Lung (tissue), 16 donors: Measurements from ENCODE around the gene SLC27A3. TPM values are rescaled to one million over a fixed set of nuclear protein-coding genes. Genes with fewer than 3 reads are reported as not detected.

ENCODE experiments used
- ATAC-seq: fragments of 200-7000 bp; cut with Tn5 transposase; one replicate; pipeline ENCODE4 v1.9.1; 2020; ENCODE audit warnings: moderate number of reproducible peaks; ENCODE audit not compliant: insufficient read depth, low FRiP score
- DNase-seq, 3 donors: peaks; one replicate each; pipeline ENCODE4 v3.0.0-alpha.2; 2013 to 2017
- H3K27ac ChIP-seq, 2 donors: one replicate each; pipeline ENCODE4 v1.5.1; 2013; ENCODE audit warnings: mild to moderate bottlenecking in 2 of 2, moderate library complexity in 2 of 2, control low read depth in 1 of 2, inconsistent platforms in 1 of 2, low read depth in 1 of 2, low read length in 1 of 2
- H3K27me3 ChIP-seq, 3 donors: one replicate each; pipeline ENCODE4 v1.5.1; 2013; ENCODE audit warnings: low read length in 2 of 3; ENCODE audit not compliant: control insufficient read depth in 3 of 3, insufficient read depth in 3 of 3
- H3K36me3 ChIP-seq, 4 donors: one replicate each; pipeline ENCODE4 v1.5.1; 2013; ENCODE audit warnings: low read length in 4 of 4, mild to moderate bottlenecking in 1 of 4, moderate library complexity in 1 of 4; ENCODE audit not compliant: control insufficient read depth in 4 of 4, insufficient read depth in 4 of 4
- H3K4me1 ChIP-seq, 5 donors: one replicate each; pipeline ENCODE4 v1.5.1; 2013; ENCODE audit warnings: low read length in 5 of 5, mild to moderate bottlenecking in 2 of 5, moderate library complexity in 1 of 5; ENCODE audit not compliant: control insufficient read depth in 5 of 5, insufficient read depth in 5 of 5
- H3K4me3 ChIP-seq: one replicate; pipeline ENCODE4 v1.5.1; 2013; ENCODE audit warnings: mild to moderate bottlenecking, control low read depth, moderate library complexity
- H3K9ac ChIP-seq, 2 donors: one replicate each; pipeline ENCODE4 v1.5.1; 2013; ENCODE audit warnings: low read length in 2 of 2, control low read depth in 1 of 2; ENCODE audit not compliant: insufficient read depth in 1 of 2
- H3K9me3 ChIP-seq, 4 donors: one replicate each; pipeline ENCODE4 v1.5.1; 2013; ENCODE audit warnings: low read length in 3 of 4, mild to moderate bottlenecking in 1 of 4, moderate library complexity in 1 of 4; ENCODE audit not compliant: control insufficient read depth in 4 of 4, insufficient read depth in 3 of 4
- WGBS, 2 donors: extraction: QIAGEN DNeasy Blood & Tissue Kit; methylation state at CpG; one replicate each; pipeline ENCODE4 v1.1.7; 2013; 5-methylcytosine and 5-hydroxymethylcytosine counted together
- long read RNA-seq, 5 donors: transcript quantifications; one replicate each; lab custom pipeline, GENCODE V29; 2026
- polyA plus RNA-seq, 2 donors: library from polyadenylated mRNA; stranded (reverse); fragments of 200-250 nt; gene quantifications; one replicate each; pipeline ENCODE4 v1.2.1, GENCODE V29; 2013
- total RNA-seq, 2 donors: library from RNA; depleted of rRNA in 1 of 2; stranded (reverse); fragments of >200 nt in 1 of 2; gene quantifications; one replicate each; pipeline ENCODE4 v1.2.1, GENCODE V29; 2014 to 2021
- TF ChIP-seq, protein P1 (sequence below): IDR thresholded peaks from 2 replicates; pipeline ENCODE4 v1.5.1; 2012; ENCODE audit warnings: mild to moderate bottlenecking; ENCODE audit errors: control extremely low read depth, extremely low read depth
- donor health status: control.
- donor health status: control.
- donor health status: Bipolar disorder and iron deficiency.
- donor health status: healthy.
- donor health status: DM: yes; HTN: yes; CAD: no.

Gene SLC27A3, protein sequence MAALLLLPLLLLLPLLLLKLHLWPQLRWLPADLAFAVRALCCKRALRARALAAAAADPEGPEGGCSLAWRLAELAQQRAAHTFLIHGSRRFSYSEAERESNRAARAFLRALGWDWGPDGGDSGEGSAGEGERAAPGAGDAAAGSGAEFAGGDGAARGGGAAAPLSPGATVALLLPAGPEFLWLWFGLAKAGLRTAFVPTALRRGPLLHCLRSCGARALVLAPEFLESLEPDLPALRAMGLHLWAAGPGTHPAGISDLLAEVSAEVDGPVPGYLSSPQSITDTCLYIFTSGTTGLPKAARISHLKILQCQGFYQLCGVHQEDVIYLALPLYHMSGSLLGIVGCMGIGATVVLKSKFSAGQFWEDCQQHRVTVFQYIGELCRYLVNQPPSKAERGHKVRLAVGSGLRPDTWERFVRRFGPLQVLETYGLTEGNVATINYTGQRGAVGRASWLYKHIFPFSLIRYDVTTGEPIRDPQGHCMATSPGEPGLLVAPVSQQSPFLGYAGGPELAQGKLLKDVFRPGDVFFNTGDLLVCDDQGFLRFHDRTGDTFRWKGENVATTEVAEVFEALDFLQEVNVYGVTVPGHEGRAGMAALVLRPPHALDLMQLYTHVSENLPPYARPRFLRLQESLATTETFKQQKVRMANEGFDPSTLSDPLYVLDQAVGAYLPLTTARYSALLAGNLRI
- total RNA-seq (100 to 1,000 TPM in 1 of 2 donors, 10 to 100 TPM in 1; 15.8 to 162 TPM), polyA plus RNA-seq (100 to 1,000 TPM in 1 of 2 donors, 10 to 100 TPM in 1; 53.9 to 223 TPM)
- long read RNA-seq, donor 1, full-length matches to known transcripts, result 11 of 11 reads
- long read RNA-seq, donor 1, partial matches to known transcripts, result 0 of 11 reads
- long read RNA-seq, donor 1, other reads (novel, unspliced or antisense), result 0 of 11 reads
- long read RNA-seq, donor 2, partial matches to known transcripts, result 0 of 3 reads
- long read RNA-seq, donor 2, other reads (novel, unspliced or antisense), result 0 of 3 reads
- long read RNA-seq, donor 3, partial matches to known transcripts, result 0 of 4 reads
- long read RNA-seq, donor 3, other reads (novel, unspliced or antisense), result 0 of 4 reads
- long read RNA-seq, donor 4, partial matches to known transcripts, result 0 of 4 reads
- long read RNA-seq, donor 4, other reads (novel, unspliced or antisense), result 0 of 4 reads
- long read RNA-seq, donor 5, transcript SLC27A3-201 (10 exons, 3,351 nt), result major isoform, 5 of 8 reads
- long read RNA-seq, donor 5, partial matches to known transcripts, result 0 of 8 reads
- long read RNA-seq, donor 5, other reads (novel, unspliced or antisense), result 0 of 8 reads

DNA sequence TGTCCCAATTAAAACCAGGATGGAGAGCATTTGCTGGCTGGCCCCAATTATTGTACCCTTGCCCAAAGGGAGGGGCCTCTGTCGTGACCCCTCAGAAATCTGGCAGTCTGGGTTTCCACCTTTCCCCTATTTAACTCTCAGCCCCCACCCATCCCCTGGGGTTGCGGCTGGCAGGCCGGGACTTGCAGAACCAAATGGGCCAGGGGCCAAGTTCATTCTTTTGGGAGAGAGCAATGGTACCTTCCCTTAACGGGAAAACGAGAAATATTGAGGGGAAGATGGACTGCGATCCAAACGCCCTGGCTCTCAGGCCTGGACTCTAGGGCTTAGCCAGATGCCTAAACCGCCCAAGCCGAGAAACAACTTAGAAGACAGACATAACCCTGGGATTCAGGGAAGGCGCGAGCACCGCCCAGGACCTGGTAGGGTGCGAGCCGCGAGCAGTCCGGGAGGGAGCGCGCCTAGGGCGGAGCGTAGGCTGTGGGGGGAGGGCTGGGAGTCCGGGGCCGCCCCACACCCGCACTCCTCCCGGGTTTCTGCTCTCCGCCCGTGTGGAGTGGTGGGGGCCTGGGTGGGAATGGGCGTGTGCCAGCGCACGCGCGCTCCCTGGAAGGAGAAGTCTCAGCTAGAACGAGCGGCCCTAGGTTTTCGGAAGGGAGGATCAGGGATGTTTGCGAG is at the start of gene SLC27A3:
Gene SLC27A3 (plus strand): TSS at position 628 of the 678 bp plus-strand sequence. CDS start 91 bp downstream, outside the sequence.
- peaks cover 0 to 2% (median 0%) of the 10 kb centered on the region in 4 donors for H3K9me3 ChIP-seq
- DNase-seq (peak; percentile 84 to 90 (median 85)), ATAC-seq (peak; percentile 81)
- WGBS, 2 donors, result 4 to 9% methylated on average over 31 to 35 of the region's 35 CpGs
- peak within 1 kb of the TSS; percentile 56 to 86 for H3K27ac ChIP-seq
- TF ChIP-seq, protein P1, sequence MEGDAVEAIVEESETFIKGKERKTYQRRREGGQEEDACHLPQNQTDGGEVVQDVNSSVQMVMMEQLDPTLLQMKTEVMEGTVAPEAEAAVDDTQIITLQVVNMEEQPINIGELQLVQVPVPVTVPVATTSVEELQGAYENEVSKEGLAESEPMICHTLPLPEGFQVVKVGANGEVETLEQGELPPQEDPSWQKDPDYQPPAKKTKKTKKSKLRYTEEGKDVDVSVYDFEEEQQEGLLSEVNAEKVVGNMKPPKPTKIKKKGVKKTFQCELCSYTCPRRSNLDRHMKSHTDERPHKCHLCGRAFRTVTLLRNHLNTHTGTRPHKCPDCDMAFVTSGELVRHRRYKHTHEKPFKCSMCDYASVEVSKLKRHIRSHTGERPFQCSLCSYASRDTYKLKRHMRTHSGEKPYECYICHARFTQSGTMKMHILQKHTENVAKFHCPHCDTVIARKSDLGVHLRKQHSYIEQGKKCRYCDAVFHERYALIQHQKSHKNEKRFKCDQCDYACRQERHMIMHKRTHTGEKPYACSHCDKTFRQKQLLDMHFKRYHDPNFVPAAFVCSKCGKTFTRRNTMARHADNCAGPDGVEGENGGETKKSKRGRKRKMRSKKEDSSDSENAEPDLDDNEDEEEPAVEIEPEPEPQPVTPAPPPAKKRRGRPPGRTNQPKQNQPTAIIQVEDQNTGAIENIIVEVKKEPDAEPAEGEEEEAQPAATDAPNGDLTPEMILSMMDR, result no peak
- H3K36me3 ChIP-seq, result peaks cover 2 to 31% (median 24%) of the 10 kb centered on the region in 4 donors
- peak within 1 kb of the TSS; percentile 79 for H3K4me3 ChIP-seq
- no peaks in the 10 kb centered on the region for H3K27me3 ChIP-seq
- H3K9ac ChIP-seq, result peak within 1 kb of the TSS; percentile 33 to 89
- H3K4me1 ChIP-seq, result peaks cover 5 to 27% (median 17%) of the 10 kb centered on the region in 5 donors

DNA sequence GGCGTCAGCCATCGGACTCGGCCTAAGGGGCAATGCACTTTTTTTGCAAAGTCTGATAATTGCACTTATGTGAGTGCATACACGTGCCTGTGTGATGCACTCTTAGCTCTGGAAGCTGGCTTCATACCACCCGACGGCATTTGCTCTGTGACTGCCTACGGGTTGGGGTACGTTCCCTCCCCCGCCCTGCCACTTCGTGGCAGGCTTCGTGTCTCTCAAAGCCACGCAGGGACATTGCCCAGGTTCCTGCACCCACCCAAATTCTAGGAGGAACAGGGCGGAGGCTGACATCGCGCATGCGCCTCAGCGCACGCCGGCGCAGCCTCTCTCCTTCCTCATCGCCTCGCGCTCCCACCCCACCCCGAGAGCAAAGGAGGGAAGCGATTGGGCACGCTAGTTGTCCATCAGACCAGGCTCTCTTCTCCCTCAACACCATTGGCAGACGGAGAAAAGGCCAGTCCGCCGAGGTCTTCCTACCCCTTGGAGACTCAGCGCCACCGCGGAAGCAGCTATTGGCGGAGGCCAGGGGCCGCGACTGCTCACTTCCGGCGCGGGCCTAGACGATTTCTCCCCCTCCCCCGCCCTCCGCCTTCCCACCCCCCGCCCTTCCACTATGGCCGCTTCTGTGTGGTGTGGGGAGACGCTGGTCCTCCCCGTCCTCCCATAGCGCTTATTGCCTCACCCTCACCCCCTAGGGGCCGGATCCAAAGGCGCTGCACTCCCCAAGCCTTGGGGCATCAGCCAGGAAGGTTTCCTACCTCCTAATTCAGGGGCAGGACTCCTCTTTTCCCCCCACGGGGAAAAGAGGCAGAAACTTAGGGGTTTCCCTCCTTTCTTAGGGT is 47.5 kb upstream of the SLC27A3 start, which contains the start of gene INTS3:
Gene INTS3 (plus strand): TSS at position 588 of the 842 bp plus-strand sequence. CDS start 585 bp downstream, outside the sequence.
- TF ChIP-seq, protein P1, result no peak
- ATAC-seq (peak; percentile 99), DNase-seq (peak; percentile 100)
- Histone ChIP-seq H3K9me3 (no peaks in the 10 kb centered on the region), H3K27ac (peak within 1 kb of the TSS; percentile 93 to 99), H3K4me3 (peak within 1 kb of the TSS; percentile 68), H3K9ac (peak within 1 kb of the TSS; percentile 94 to 96), H3K27me3 (no peaks in the 10 kb centered on the region), H3K36me3 (peaks cover 0 to 3% (median 1%) of the 10 kb centered on the region in 4 donors), H3K4me1 (peaks cover 3 to 19% (median 15%) of the 10 kb centered on the region in 5 donors)
- WGBS, 2 donors, result 0 to 1% methylated on average over 48 to 49 of the region's 49 CpGs
